ENCODE measurements around the gene RNF182. TPM values are rescaled to one million over a fixed set of nuclear protein-coding genes. Genes with fewer than 3 reads are reported as not detected.

The RNF182 gene
- total RNA-seq, 5 donors from 2014 or later (not counting 1 experiment from before 2014, with no cell fraction given) = 0.16 to 0.49 (median 0.18) TPM; not detected in 2

GRCh38 chr6:14026831-14027539 lies 102.2 kb downstream of the RNF182 start:
- Mint-ChIP-seq H3K4me1 (peaks cover 0 to 2% (median 0%) of the 10 kb centered on the region in 3 donors), H3K27ac (no peak overlapping the region), H3K4me3 (no peak overlapping the region), H3K27me3 (peaks cover 16 to 33% of the 10 kb centered on the region in 2 donors), H3K36me3 (no peaks in the 10 kb centered on the region), H3K9me3 (no peaks in the 10 kb centered on the region)
- Histone ChIP-seq H3K36me3 (ENCODE audit: control insufficient read depth in 2 of 2, extremely low read depth in 1 of 2, insufficient read depth in 1 of 2, low read length in 1 of 2) (no peaks in the 10 kb centered on the region), H3K4me1 (ENCODE audit: control insufficient read depth in 1 of 2, extremely low read depth in 1 of 2, insufficient read depth in 2 of 2, low read length in 2 of 2) (no peaks in the 10 kb centered on the region), H3K27me3 (replicated peaks in 1 of 2; ENCODE audit: control insufficient read depth in 2 of 2, extremely low read depth in 1 of 2, insufficient read depth in 2 of 2, low read length in 1 of 2) (peaks cover 0 to 31% of the 10 kb centered on the region in 2 experiments), H3K27ac (ENCODE audit: low read length) (no peak overlapping the region), H3K4me3 (ENCODE audit: control insufficient read depth in 1 of 2, extremely low read depth in 1 of 2, low read length in 1 of 2) (no peak overlapping the region), H3K9me3 (no peaks in the 10 kb centered on the region)
- WGBS (ENCODE audit: insufficient coverage) = 14% methylated on average over 5 of the region's 9 CpGs
- ATAC-seq (replicated peaks in 1 of 4) (no peak), DNase-seq (no peak)
- CTCF ChIA-PET = no interaction called here
- POLR2A ChIA-PET = no interaction called here

GRCh38 chr6:14028631-14029030 lies 103.9 kb downstream of the RNF182 start:
- H3K4me1 ChIP-seq (ENCODE audit: control insufficient read depth in 1 of 2, extremely low read depth in 1 of 2, insufficient read depth in 2 of 2, low read length in 2 of 2) = no peaks in the 10 kb centered on the region
- CTCF ChIA-PET = interaction anchor here in 1 of 2 donors (0.5 kb wide), 1 partner anchor 38 kb away, joined by 3 read pairs; no protein-coding TSS in a partner anchor
- H3K9me3 ChIP-seq = no peaks in the 10 kb centered on the region
- H3K4me3 ChIP-seq (ENCODE audit: control insufficient read depth in 1 of 2, extremely low read depth in 1 of 2, low read length in 1 of 2) = no peak overlapping the region
- peaks cover 0 to 2% (median 0%) of the 10 kb centered on the region in 3 donors for H3K4me1 Mint-ChIP-seq
- peaks cover 0 to 36% of the 10 kb centered on the region in 2 experiments for H3K27me3 ChIP-seq (replicated peaks in 1 of 2; ENCODE audit: control insufficient read depth in 2 of 2, extremely low read depth in 1 of 2, insufficient read depth in 2 of 2, low read length in 1 of 2)
- H3K36me3 ChIP-seq (ENCODE audit: control insufficient read depth in 2 of 2, extremely low read depth in 1 of 2, insufficient read depth in 1 of 2, low read length in 1 of 2) = no peaks in the 10 kb centered on the region
- peaks cover 17 to 36% of the 10 kb centered on the region in 2 donors for H3K27me3 Mint-ChIP-seq
- no peak overlapping the region for H3K27ac ChIP-seq (ENCODE audit: low read length)
- H3K9me3 Mint-ChIP-seq = no peaks in the 10 kb centered on the region
- DNase-seq = no peak
- no peak overlapping the region for H3K27ac Mint-ChIP-seq
- POLR2A ChIA-PET = no interaction called here
- ATAC-seq (replicated peaks in 1 of 4) = no peak
- 81% methylated on average over 7 of the region's 8 CpGs for WGBS (ENCODE audit: insufficient coverage)
- H3K36me3 Mint-ChIP-seq = no peaks in the 10 kb centered on the region
- H3K4me3 Mint-ChIP-seq = no peak overlapping the region

- H3K27ac Mint-ChIP-seq = no peak overlapping the region
- no peak for ATAC-seq (replicated peaks in 1 of 4)
- CTCF ChIA-PET = no interaction called here
- H3K4me1 ChIP-seq (ENCODE audit: control insufficient read depth in 1 of 2, extremely low read depth in 1 of 2, insufficient read depth in 2 of 2, low read length in 2 of 2) = no peaks in the 10 kb centered on the region
- POLR2A ChIA-PET = no interaction called here
- 97% methylated on average over 4 of the region's 6 CpGs for WGBS (ENCODE audit: insufficient coverage)
- peaks cover 0 to 2% (median 0%) of the 10 kb centered on the region in 3 donors for H3K4me1 Mint-ChIP-seq
- H3K27me3 ChIP-seq (replicated peaks in 1 of 2; ENCODE audit: control insufficient read depth in 2 of 2, extremely low read depth in 1 of 2, insufficient read depth in 2 of 2, low read length in 1 of 2) = peaks cover 0 to 39% of the 10 kb centered on the region in 2 experiments
- H3K9me3 Mint-ChIP-seq = no peaks in the 10 kb centered on the region
- no peaks in the 10 kb centered on the region for H3K36me3 Mint-ChIP-seq
- no peaks in the 10 kb centered on the region for H3K36me3 ChIP-seq (ENCODE audit: control insufficient read depth in 2 of 2, extremely low read depth in 1 of 2, insufficient read depth in 1 of 2, low read length in 1 of 2)
- H3K4me3 Mint-ChIP-seq = no peak overlapping the region
- H3K9me3 ChIP-seq = no peaks in the 10 kb centered on the region
- H3K27me3 Mint-ChIP-seq = peaks cover 20 to 44% of the 10 kb centered on the region in 2 donors
- H3K27ac ChIP-seq (ENCODE audit: low read length) = no peak overlapping the region
- no peak for DNase-seq
- no peak overlapping the region for H3K4me3 ChIP-seq (ENCODE audit: control insufficient read depth in 1 of 2, extremely low read depth in 1 of 2, low read length in 1 of 2)
Measured at GRCh38 chr6:14029605-14030004, 104.9 kb downstream of the RNF182 start.

Other genes with a start within 250 kb of the RNF182 start
- 10 to 100 TPM; 44.9 to 59.4 (median 46.8) TPM for gene RANBP9, start 213.1 kb upstream of the RNF182 start, total RNA-seq
- gene MCUR1, start 110.4 kb upstream of the RNF182 start, total RNA-seq = 10 to 100 TPM in 2 of 5 donors, 1 to 10 TPM in 3; 7.1 to 12.6 (median 9.3) TPM
- 10 to 100 TPM in 3 of 5 donors, 1 to 10 TPM in 2; 6.4 to 30.9 (median 11.6) TPM for gene CD83, start 192.8 kb downstream of the RNF182 start, total RNA-seq

Measured in T-cell (primary cell).